Choroid plexus epithelial cell (primary cell): ENCODE data around the gene PPP2R3C.
"Not testable (repeated sequence)": the region's sequence is repeated elsewhere in the genome, so short reads cannot be mapped to it uniquely, and the experiment has no call there.

Source experiments
- DNase-seq: peaks from one replicate; pipeline ENCODE4 v3.0.0-alpha.2; 2010; ENCODE audit warnings: low read depth
- H3K4me3 ChIP-seq: 2 replicates; pipeline ENCODE4 v1.5.1; 2011; ENCODE audit warnings: low read depth, mild to moderate bottlenecking, control low read depth, low read length, moderate library complexity
- CTCF ChIP-seq: conservative IDR thresholded peaks from 2 replicates; pipeline ENCODE4 v1.5.1; 2011; ENCODE audit warnings: low read depth, mild to moderate bottlenecking, control low read depth, inconsistent platforms, low read length, moderate library complexity

The PPP2R3C gene

GRCh38 chr14:35045798-35046047 lies 76.1 kb downstream of the PPP2R3C start:
- H3K4me3 ChIP-seq = peak overlapping the region; percentile 94
- TF ChIP-seq CTCF = no peak
- no peak for DNase-seq

GRCh38 chr14:35044939-35045797 lies 76.6 kb downstream of the PPP2R3C start:
- no peak for TF ChIP-seq CTCF
- DNase-seq = peak; percentile 85
- H3K4me3 ChIP-seq = peak overlapping the region; percentile 94

- no peak for TF ChIP-seq CTCF
Observed at GRCh38 chr14:35043046-35043445, 78.7 kb downstream of the PPP2R3C start.

GRCh38 chr14:35042632-35043031 lies 79.2 kb downstream of the PPP2R3C start:
- no peak for DNase-seq
- H3K4me3 ChIP-seq = no peak overlapping the region
- TF ChIP-seq CTCF = no peak

More at GRCh38 chr14:35043046-35043445, 78.7 kb downstream of the PPP2R3C start:
- DNase-seq = no peak
- no peak overlapping the region for H3K4me3 ChIP-seq

- DNase-seq, H3K4me3 ChIP-seq: not testable (repeated sequence)
Observed at GRCh38 chr14:35038312-35038711, 83.5 kb downstream of the PPP2R3C start.
